ENCODE data around the gene MAML2. TPM values are rescaled to one million over a fixed set of nuclear protein-coding genes. Genes with fewer than 3 reads are reported as not detected.

The MAML2 gene
- total RNA-seq, 3 donors from 2014 or later: 45.6 to 82.8 (median 68.2) TPM

DNA sequence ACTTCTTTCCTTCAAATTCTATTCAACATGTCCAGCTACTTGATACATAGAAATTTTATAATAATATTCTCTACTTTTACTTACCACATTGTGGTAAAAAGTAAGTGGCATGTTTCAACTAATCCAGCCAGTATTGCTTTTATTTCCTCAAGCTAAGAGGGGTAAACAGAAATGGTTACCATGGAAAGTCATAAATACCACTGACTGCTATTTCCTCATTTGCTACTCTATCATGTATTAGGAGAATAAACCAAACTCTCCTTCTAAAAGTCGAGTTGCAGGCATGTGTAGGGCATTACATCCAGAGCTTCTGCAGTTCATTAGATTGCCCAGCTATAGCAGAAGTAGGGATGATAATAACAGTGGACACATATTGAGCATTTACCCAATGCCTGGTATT, 208.4 kb downstream of the MAML2 start:
- H3K4me1 ChIP-seq: peaks cover 9 to 14% of the 10 kb centered on the region in 2 donors
- peak overlapping the region; percentile 65 to 73 for H3K27ac ChIP-seq
- no peak overlapping the region for H3K4me3 ChIP-seq
- H3K27me3 ChIP-seq: no peaks in the 10 kb centered on the region
- no peaks in the 10 kb centered on the region for H3K9me3 ChIP-seq
- TF ChIP-seq POLR2AphosphoS5 (IDR thresholded peaks at IDR 0.05): peak in 1 of 3 donors; percentile 36
- TF ChIP-seq, protein P1, sequence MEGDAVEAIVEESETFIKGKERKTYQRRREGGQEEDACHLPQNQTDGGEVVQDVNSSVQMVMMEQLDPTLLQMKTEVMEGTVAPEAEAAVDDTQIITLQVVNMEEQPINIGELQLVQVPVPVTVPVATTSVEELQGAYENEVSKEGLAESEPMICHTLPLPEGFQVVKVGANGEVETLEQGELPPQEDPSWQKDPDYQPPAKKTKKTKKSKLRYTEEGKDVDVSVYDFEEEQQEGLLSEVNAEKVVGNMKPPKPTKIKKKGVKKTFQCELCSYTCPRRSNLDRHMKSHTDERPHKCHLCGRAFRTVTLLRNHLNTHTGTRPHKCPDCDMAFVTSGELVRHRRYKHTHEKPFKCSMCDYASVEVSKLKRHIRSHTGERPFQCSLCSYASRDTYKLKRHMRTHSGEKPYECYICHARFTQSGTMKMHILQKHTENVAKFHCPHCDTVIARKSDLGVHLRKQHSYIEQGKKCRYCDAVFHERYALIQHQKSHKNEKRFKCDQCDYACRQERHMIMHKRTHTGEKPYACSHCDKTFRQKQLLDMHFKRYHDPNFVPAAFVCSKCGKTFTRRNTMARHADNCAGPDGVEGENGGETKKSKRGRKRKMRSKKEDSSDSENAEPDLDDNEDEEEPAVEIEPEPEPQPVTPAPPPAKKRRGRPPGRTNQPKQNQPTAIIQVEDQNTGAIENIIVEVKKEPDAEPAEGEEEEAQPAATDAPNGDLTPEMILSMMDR (IDR thresholded peaks at IDR 0.05): no peak
- no peak for DNase-seq (ENCODE audit: low spot score in 2 of 2)
- intact Hi-C loops (cut with DNase I; ENCODE audit: low total_unique reads): no loop called here
- H3K36me3 ChIP-seq: no peaks in the 10 kb centered on the region

DNA sequence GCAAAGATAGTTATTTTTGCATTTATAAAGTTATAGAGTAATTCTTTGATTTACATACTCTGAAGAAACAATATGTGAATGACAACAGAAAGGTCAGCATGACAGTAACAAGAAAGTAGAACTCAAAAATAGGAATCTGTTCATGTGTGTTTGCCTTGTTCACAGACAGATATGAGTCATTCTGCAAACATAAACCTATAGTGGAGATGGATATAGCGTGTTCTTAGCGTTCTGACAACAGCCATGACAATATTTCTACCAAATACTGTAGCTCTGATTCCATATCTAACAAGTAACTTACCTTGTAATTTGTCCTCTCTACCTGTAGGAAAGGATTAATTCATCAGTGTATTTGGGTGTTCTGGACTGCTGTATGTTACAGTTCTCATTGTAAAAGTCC, 210.6 kb downstream of the MAML2 start:
- Histone ChIP-seq H3K27ac (peak overlapping the region in 1 of 2 donors; percentile 42), H3K4me1 (peaks cover 9 to 13% of the 10 kb centered on the region in 2 donors), H3K36me3 (no peaks in the 10 kb centered on the region), H3K27me3 (no peaks in the 10 kb centered on the region), H3K4me3 (no peak overlapping the region), H3K9me3 (no peaks in the 10 kb centered on the region)
- TF ChIP-seq POLR2A (IDR thresholded peaks at IDR 0.05) (no peak), POLR2AphosphoS5 (IDR thresholded peaks at IDR 0.05) (no peak)
- TF ChIP-seq, protein P1 (IDR thresholded peaks at IDR 0.05): no peak
- intact Hi-C loops (cut with DNase I; ENCODE audit: low total_unique reads): no loop called here
- DNase-seq (ENCODE audit: low spot score in 2 of 2): no peak

DNA sequence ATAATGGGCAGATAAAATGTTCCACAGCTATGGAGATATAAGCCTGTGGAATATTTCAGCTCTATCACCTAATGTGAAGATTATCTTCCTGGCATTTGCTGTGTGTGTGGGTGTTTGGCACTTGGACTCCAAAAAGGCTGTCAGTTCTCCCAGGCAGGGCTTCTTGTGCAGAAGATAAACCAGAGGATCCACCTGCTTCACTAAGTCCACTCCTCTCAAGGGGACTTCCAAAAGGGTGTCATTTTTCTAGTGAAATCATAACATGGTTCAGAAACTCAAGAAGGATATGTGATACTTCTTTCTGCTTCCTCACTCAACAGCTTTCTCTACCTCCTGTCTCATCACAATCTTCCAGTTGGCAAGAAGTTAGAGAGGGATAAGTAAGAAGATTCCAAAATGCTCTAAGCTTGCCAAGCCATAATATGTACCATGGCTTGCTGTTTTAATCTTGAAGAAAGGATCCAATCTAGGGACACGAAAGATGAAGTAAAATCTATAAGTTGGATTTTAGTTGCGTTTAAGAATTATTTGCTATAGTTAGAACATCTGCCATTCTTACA, 212.9 kb downstream of the MAML2 start:
- H3K9me3 ChIP-seq: no peaks in the 10 kb centered on the region
- no peaks in the 10 kb centered on the region for H3K27me3 ChIP-seq
- H3K27ac ChIP-seq: peak overlapping the region in 1 of 2 donors; percentile 2
- no peak for TF ChIP-seq POLR2A (IDR thresholded peaks at IDR 0.05)
- TF ChIP-seq POLR2AphosphoS5 (IDR thresholded peaks at IDR 0.05): no peak
- TF ChIP-seq, protein P1 (IDR thresholded peaks at IDR 0.05): no peak
- no peak for DNase-seq (ENCODE audit: low spot score in 2 of 2)
- intact Hi-C loops (cut with DNase I; ENCODE audit: low total_unique reads): no loop called here
- no peaks in the 10 kb centered on the region for H3K36me3 ChIP-seq
- H3K4me3 ChIP-seq: no peak overlapping the region
- peaks cover 0 to 2% of the 10 kb centered on the region in 2 donors for H3K4me1 ChIP-seq

DNA sequence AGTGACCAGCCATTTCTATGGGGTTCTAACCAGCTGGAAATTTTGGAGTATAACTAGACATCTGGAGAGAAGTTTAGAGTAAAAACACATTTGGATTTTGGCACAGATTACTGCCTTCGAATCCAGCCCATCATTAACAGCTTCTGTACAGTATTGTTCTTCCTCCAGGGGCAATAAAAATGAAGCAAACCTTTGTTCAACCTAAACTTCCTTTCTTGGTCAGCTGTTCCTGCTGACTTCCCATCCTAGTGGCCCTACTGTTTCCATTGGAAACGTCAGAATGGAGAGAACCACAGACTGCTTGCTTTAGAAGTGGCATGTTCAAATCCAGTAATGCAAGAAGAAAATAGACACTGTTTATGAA, 215.4 kb downstream of the MAML2 start:
- no peak overlapping the region for H3K4me3 ChIP-seq
- H3K9me3 ChIP-seq: no peaks in the 10 kb centered on the region
- TF ChIP-seq POLR2A (IDR thresholded peaks at IDR 0.05) (no peak), POLR2AphosphoS5 (IDR thresholded peaks at IDR 0.05) (no peak)
- TF ChIP-seq, protein P1 (IDR thresholded peaks at IDR 0.05): no peak
- intact Hi-C loops (cut with DNase I; ENCODE audit: low total_unique reads): no loop called here
- peak overlapping the region; percentile 62 to 67 for H3K27ac ChIP-seq
- no peaks in the 10 kb centered on the region for H3K27me3 ChIP-seq
- H3K36me3 ChIP-seq: no peaks in the 10 kb centered on the region
- H3K4me1 ChIP-seq: peaks cover 0 to 11% of the 10 kb centered on the region in 2 donors
- no peak for DNase-seq (ENCODE audit: low spot score in 2 of 2)

DNA sequence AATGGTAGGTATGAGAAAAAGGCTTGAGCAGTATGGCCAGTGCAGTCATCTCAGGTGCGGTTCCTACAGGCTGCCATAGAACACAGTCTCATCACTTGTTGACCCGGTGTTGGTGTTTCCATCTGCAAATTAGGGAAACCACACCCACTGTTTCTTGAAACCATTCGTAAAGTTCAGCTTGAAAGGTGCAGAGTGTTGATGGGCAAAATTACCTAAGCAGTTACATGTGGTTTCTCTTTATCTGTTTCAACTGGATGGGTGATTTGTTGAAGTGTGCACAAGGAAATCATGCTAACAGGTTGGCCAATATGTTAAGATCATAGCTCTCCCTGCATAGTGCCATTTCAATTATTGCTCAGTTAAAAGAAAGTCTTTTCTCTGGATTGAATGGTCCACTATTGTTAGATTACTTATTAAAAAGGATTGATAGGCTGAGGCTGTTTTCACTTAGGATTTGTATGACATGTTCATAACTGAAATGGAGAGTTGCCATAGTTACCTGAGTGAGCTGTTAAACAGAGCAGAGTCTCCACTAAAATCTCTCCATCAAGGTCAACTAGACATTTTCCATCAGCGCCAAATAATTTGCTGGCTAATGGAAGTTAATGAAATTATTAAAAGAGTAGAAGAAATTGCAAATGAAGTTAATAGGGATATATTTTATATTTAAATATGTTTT, 215.9 kb downstream of the MAML2 start:
- TF ChIP-seq POLR2AphosphoS5 (IDR thresholded peaks at IDR 0.05) (no peak), POLR2A (IDR thresholded peaks at IDR 0.05) (no peak)
- TF ChIP-seq, protein P1 (IDR thresholded peaks at IDR 0.05): no peak
- no peak overlapping the region for H3K4me3 ChIP-seq
- H3K4me1 ChIP-seq: peaks cover 0 to 11% of the 10 kb centered on the region in 2 donors
- no peaks in the 10 kb centered on the region for H3K36me3 ChIP-seq
- no peaks in the 10 kb centered on the region for H3K9me3 ChIP-seq
- DNase-seq (ENCODE audit: low spot score in 2 of 2): no peak
- H3K27me3 ChIP-seq: no peaks in the 10 kb centered on the region
- intact Hi-C loops (cut with DNase I; ENCODE audit: low total_unique reads): no loop called here
- H3K27ac ChIP-seq: peak overlapping the region in 1 of 2 donors; percentile 67
